Right atrium auricular region (tissue), 2 donors: ENCODE data around the gene PLIN5. TPM values are rescaled to one million over a fixed set of nuclear protein-coding genes. Genes with fewer than 3 reads are reported as not detected.

Experiments
- DNase-seq: peaks from one replicate; pipeline ENCODE4 v3.0.0-alpha.2; 2019; ENCODE audit warnings: low spot score
- H3K27ac ChIP-seq, 2 donors: fragments of 200-600 bp; sonication (generic); 1 replicate in 1 of 2; 2 replicates in 1 of 2; pipeline ENCODE4 v1.5.1; 2016 to 2019
- H3K27me3 ChIP-seq, 2 donors: fragments of 200-600 bp; sonication (generic); one replicate each; pipeline versions ENCODE4 v1.5.1 to v1.6.0; 2017 to 2019
- H3K36me3 ChIP-seq: fragments of 200-600 bp; sonication (generic); one replicate; pipeline ENCODE4 v1.5.1; 2016
- H3K4me1 ChIP-seq, 2 donors: fragments of 200-600 bp; sonication (generic); one replicate each; pipeline versions ENCODE4 v1.5.1 to v1.6.0; 2017 to 2019
- H3K4me3 ChIP-seq, 2 donors: fragments of 200-600 bp; sonication (generic); 1 replicate in 1 of 2; 2 replicates in 1 of 2; pipeline ENCODE4 v1.5.1; 2017 to 2019; ENCODE audit warnings: mild to moderate bottlenecking in 1 of 2, moderate library complexity in 1 of 2
- H3K9me3 ChIP-seq, 2 donors: fragments of 200-600 bp; sonication (generic); one replicate each; pipeline ENCODE4 v1.5.1; 2019
- CTCF ChIP-seq, 2 donors: fragments of 200-600 bp; sonication (generic); IDR thresholded peaks; one replicate each; pipeline ENCODE4 v1.5.1; 2019; ENCODE audit warnings: antibody characterized with exemption in 2 of 2
- total RNA-seq, 2 donors: library from RNA; depleted of rRNA; stranded (reverse); fragments of >200 nt; gene quantifications; one replicate each; pipeline ENCODE4 v1.1.0, GENCODE V29; 2016

Gene PLIN5
- total RNA-seq, 2 donors from 2014 or later = 21.4 to 43.6 TPM

- Histone ChIP-seq H3K36me3 (peaks cover 80% of the 10 kb centered on the region), H3K4me1 (no peaks in the 10 kb centered on the region), H3K27me3 (no peaks in the 10 kb centered on the region), H3K27ac (no peak overlapping the region), H3K4me3 (no peak overlapping the region), H3K9me3 (no peaks in the 10 kb centered on the region)
- no peak for DNase-seq
- no peak for TF ChIP-seq CTCF (IDR thresholded peaks at IDR 0.05)
Observed at GRCh38 chr19:4493929-4494690, 40.9 kb downstream of the PLIN5 start.

- H3K36me3 ChIP-seq = peaks cover 78% of the 10 kb centered on the region
- H3K9me3 ChIP-seq = no peaks in the 10 kb centered on the region
- DNase-seq = no peak
- H3K4me3 ChIP-seq = no peak overlapping the region
- no peaks in the 10 kb centered on the region for H3K4me1 ChIP-seq
- no peak overlapping the region for H3K27ac ChIP-seq
- H3K27me3 ChIP-seq = no peaks in the 10 kb centered on the region
- no peak for TF ChIP-seq CTCF (IDR thresholded peaks at IDR 0.05)
Observed at GRCh38 chr19:4493104-4493928, 41.7 kb downstream of the PLIN5 start.

DNA sequence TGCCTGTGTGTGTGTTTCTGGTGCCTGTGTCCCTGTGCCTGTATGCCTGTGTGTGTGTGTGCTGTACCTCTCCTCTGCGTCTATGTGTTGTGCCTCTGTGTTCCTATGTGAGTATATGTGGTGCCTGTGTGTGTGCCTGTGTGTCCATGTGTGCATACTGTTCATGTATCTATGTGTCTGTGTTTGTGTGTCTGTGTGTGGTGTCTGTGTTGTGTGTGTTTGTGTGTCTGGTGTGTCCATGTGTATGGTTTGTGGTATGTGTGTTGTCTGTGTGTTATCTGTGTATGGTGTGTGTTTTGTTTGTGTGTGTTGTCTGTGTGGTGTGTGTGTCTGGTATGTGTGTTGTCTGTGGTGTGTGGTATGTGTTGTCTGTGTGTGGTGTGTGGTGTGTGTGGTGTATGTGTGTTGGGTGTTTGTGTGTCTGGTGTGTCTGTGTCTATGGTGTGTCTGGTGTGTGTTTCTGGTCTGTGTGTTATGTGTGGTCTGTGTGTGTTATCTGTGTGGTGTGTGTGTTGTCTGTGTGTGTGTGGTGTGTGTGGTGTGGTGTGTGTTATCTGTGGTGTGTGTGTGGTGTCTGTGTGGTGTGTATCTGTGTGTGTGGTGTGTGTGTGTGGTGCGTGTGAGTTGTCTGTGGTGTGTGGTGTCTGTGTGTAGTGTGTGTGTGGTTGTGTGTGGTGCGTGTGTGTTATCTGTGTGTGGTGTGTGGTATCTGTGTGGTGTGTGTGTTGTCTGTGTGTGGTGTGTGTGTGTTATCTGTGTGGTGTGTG lies 42.5 kb downstream of the PLIN5 start:
- no peaks in the 10 kb centered on the region for H3K27me3 ChIP-seq

DNA sequence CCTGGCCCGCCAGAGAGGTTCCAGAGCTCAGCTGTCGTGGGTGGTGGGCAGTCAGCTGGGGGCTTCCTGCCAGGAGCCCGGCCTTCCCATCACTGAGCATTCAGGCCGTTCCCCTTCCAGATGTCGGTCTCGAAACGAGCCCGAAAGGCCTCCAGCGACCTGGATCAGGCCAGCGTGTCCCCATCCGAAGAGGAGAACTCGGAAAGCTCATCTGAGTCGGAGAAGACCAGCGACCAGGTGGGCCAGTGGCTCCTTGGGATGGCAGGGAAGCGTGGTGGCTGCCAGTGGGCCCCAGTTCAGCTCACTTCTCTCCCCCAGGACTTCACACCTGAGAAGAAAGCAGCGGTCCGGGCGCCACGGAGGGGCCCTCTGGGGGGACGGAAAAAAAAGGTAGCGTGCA lies 43.6 kb downstream of the PLIN5 start:
- DNase-seq = no peak
- Histone ChIP-seq H3K9me3 (no peaks in the 10 kb centered on the region), H3K27ac (no peak overlapping the region), H3K36me3 (peaks cover 62% of the 10 kb centered on the region), H3K27me3 (no peaks in the 10 kb centered on the region), H3K4me1 (peaks cover 0 to 4% of the 10 kb centered on the region in 2 donors), H3K4me3 (no peak overlapping the region)
- TF ChIP-seq CTCF (IDR thresholded peaks at IDR 0.05) = no peak

More for the DNA sequence above, 42.5 kb downstream of the PLIN5 start:
- no peak for TF ChIP-seq CTCF (IDR thresholded peaks at IDR 0.05)
- Histone ChIP-seq H3K9me3 (no peaks in the 10 kb centered on the region), H3K4me1 (peaks cover 0 to 4% of the 10 kb centered on the region in 2 donors), H3K36me3 (peaks cover 70% of the 10 kb centered on the region), H3K27ac (no peak overlapping the region), H3K4me3 (no peak overlapping the region)
- DNase-seq = no peak

GRCh38 chr19:4488496-4488895 lies 46.5 kb downstream of the PLIN5 start:
- DNase-seq = no peak
- Histone ChIP-seq H3K27me3 (no peaks in the 10 kb centered on the region), H3K4me3 (no peak overlapping the region), H3K9me3 (no peaks in the 10 kb centered on the region), H3K4me1 (peaks cover 0 to 4% of the 10 kb centered on the region in 2 donors), H3K36me3 (peaks cover 37% of the 10 kb centered on the region), H3K27ac (no peak overlapping the region)
- TF ChIP-seq CTCF (IDR thresholded peaks at IDR 0.05) = no peak
